ENCODE measurements around the gene PDPK1. TPM values are rescaled to one million over a fixed set of nuclear protein-coding genes. Genes with fewer than 3 reads are reported as not detected.
A peak's percentile ranks its signal among the peaks of the same experiment; 100 is the strongest.

PDPK1 gene
- total RNA-seq, 1 experiment from 2014 or later, result 22.7 TPM

GRCh38 chr16:2507052-2507659 lies 30.7 kb upstream of the PDPK1 start:
- DNase-seq (ENCODE audit: low read depth), result no peak

GRCh38 chr16:2507665-2508064 lies 30.2 kb upstream of the PDPK1 start:
- DNase-seq (ENCODE audit: low read depth), result no peak

GRCh38 chr16:2508722-2509400 lies 29.0 kb upstream of the PDPK1 start:
- no peak for DNase-seq (ENCODE audit: low read depth)

GRCh38 chr16:2511128-2511800 lies 26.6 kb upstream of the PDPK1 start:
- peak; percentile 37 for DNase-seq (ENCODE audit: low read depth)

GRCh38 chr16:2511996-2512734 lies 25.7 kb upstream of the PDPK1 start:
- no peak for DNase-seq (ENCODE audit: low read depth)

- no peak for DNase-seq (ENCODE audit: low read depth)
Observed at GRCh38 chr16:2512735-2513404, 25.0 kb upstream of the PDPK1 start.

GRCh38 chr16:2513405-2514332 lies 24.2 kb upstream of the PDPK1 start, which contains the start of gene ATP6V0C:
Gene ATP6V0C (plus strand): TSS chr16:2513952. CDS start chr16:2514104, 152 bp downstream.
- DNase-seq (ENCODE audit: low read depth), result peak; percentile 76

- DNase-seq (ENCODE audit: low read depth), result no peak
Observed at GRCh38 chr16:2514333-2515179, 23.3 kb upstream of the PDPK1 start.

GRCh38 chr16:2515180-2515851 lies 22.5 kb upstream of the PDPK1 start:
- DNase-seq (ENCODE audit: low read depth), result no peak

GRCh38 chr16:2516391-2517240 lies 21.2 kb upstream of the PDPK1 start:
- DNase-seq (ENCODE audit: low read depth), result no peak

- no peak for DNase-seq (ENCODE audit: low read depth)
Observed at GRCh38 chr16:2517954-2518605, 19.7 kb upstream of the PDPK1 start.

- DNase-seq (ENCODE audit: low read depth), result no peak
Observed at GRCh38 chr16:2518823-2519710, 18.8 kb upstream of the PDPK1 start.

GRCh38 chr16:2519711-2520080 lies 18.1 kb upstream of the PDPK1 start:
- no peak for DNase-seq (ENCODE audit: low read depth)

GRCh38 chr16:2520097-2520783 lies 17.6 kb upstream of the PDPK1 start, which contains the start of gene AMDHD2:
Gene AMDHD2 (plus strand): TSS chr16:2520371. CDS start chr16:2520459, 88 bp downstream.
- DNase-seq (ENCODE audit: low read depth), result peak; percentile 83

GRCh38 chr16:2520784-2521531 lies 16.9 kb upstream of the PDPK1 start:
- DNase-seq (ENCODE audit: low read depth), result no peak
